HEK293 (cell line): Measurements from ENCODE around the gene ZCCHC24.

Experiments used
- GLI4 ChIP-seq: fragments of 450-650 bp; formaldehyde crosslinking; IDR thresholded peaks from 2 replicates; pipeline ENCODE4 v1.5.1; 2016; ENCODE audit warnings: missing biosample characterization, missing genetic modification characterization
- TRIM28 ChIP-seq: IDR thresholded peaks from 2 replicates; pipeline ENCODE4 v1.6.1; 2011; ENCODE audit warnings: low read length, control low read depth, borderline replicate concordance
- ZBTB48 ChIP-seq: fragments of 450-650 bp; formaldehyde crosslinking; IDR thresholded peaks from 2 replicates; pipeline ENCODE4 v1.5.1; 2016; ENCODE audit warnings: missing biosample characterization, missing genetic modification characterization
- ZNF24 ChIP-seq: fragments of 450-650 bp; formaldehyde crosslinking; IDR thresholded peaks from 2 replicates; pipeline ENCODE4 v1.5.1; 2016; ENCODE audit warnings: missing biosample characterization, missing genetic modification characterization
- ZNF248 ChIP-seq: fragments of 450-650 bp; formaldehyde crosslinking; IDR thresholded peaks from 2 replicates; pipeline ENCODE4 v1.5.1; 2017; ENCODE audit warnings: missing biosample characterization, missing genetic modification characterization
- ZNF266 ChIP-seq: fragments of 450-650 bp; formaldehyde crosslinking; IDR thresholded peaks from 2 replicates; pipeline ENCODE4 v1.5.1; 2016; ENCODE audit warnings: missing biosample characterization, missing genetic modification characterization, low read depth
- ZNF274 ChIP-seq, 2 experiments: fragments of 200-500 bp in 1 of 2; fragments of 450-650 bp in 1 of 2; sonication (Bioruptor generic) in 1 of 2; formaldehyde crosslinking in 1 of 2; IDR thresholded peaks; 2 replicates each; pipeline versions ENCODE4 v1.5.1 to v1.6.1; 2014 to 2016; ENCODE audit warnings: borderline replicate concordance in 1 of 2, inconsistent platforms in 1 of 2, low read length in 1 of 2, missing biosample characterization in 1 of 2, missing genetic modification characterization in 1 of 2
- ZNF747 ChIP-seq: fragments of 450-650 bp; formaldehyde crosslinking; IDR thresholded peaks from 2 replicates; pipeline ENCODE4 v1.5.1; 2016; ENCODE audit warnings: missing biosample characterization, missing genetic modification characterization
- TF ChIP-seq, protein P1 (sequence below): fragments of 450-650 bp; IDR thresholded peaks from 2 replicates; pipeline ENCODE4 v1.5.1; 2018; ENCODE audit warnings: missing biosample characterization, missing genetic modification characterization
- TF ChIP-seq, protein P2 (sequence below): fragments of 450-650 bp; formaldehyde crosslinking; IDR thresholded peaks from 2 replicates; pipeline ENCODE4 v1.5.1; 2016; ENCODE audit warnings: missing biosample characterization, missing genetic modification characterization

DNA sequence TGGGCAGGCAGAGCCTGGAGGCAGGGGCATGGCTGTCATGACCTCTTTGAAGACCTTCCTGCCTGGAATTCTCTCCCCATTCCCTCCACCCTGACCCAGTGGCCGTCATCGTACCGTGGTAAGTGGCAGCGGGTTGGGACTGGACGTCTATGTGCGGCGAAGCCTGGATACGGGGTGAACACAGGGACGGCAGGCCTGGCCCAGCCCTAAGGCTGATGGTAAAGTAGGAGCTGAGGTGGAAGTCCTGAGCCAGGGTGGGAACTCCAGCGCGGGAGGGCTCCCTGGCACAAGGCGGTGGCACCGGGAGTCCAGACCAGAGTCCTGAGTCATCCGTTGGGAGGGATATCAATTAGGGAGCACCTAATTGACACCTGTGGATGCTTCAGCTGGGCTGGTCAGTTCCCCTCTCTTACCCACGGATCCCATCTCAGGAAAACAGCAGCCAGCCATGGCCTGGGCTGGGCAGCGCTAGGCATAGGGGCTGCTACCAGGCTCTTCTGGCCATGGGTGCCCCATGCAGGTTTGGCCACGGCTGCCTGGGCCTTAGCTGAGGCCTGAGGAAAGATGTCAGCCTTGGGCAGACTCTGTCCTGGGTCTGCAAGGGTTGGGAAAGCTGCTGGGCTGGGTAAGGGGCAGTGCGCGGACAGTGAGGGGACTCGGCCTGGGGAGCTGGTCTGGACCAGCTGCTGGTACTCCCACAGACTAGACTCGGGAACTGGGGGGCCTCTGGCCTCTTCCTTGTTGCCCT is 94.8 kb downstream of the ZCCHC24 start:
- TF ChIP-seq, protein P1, sequence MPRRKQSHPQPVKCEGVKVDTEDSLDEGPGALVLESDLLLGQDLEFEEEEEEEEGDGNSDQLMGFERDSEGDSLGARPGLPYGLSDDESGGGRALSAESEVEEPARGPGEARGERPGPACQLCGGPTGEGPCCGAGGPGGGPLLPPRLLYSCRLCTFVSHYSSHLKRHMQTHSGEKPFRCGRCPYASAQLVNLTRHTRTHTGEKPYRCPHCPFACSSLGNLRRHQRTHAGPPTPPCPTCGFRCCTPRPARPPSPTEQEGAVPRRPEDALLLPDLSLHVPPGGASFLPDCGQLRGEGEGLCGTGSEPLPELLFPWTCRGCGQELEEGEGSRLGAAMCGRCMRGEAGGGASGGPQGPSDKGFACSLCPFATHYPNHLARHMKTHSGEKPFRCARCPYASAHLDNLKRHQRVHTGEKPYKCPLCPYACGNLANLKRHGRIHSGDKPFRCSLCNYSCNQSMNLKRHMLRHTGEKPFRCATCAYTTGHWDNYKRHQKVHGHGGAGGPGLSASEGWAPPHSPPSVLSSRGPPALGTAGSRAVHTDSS (tag by site-specific recombination) = no peak
- TF ChIP-seq, protein P2, sequence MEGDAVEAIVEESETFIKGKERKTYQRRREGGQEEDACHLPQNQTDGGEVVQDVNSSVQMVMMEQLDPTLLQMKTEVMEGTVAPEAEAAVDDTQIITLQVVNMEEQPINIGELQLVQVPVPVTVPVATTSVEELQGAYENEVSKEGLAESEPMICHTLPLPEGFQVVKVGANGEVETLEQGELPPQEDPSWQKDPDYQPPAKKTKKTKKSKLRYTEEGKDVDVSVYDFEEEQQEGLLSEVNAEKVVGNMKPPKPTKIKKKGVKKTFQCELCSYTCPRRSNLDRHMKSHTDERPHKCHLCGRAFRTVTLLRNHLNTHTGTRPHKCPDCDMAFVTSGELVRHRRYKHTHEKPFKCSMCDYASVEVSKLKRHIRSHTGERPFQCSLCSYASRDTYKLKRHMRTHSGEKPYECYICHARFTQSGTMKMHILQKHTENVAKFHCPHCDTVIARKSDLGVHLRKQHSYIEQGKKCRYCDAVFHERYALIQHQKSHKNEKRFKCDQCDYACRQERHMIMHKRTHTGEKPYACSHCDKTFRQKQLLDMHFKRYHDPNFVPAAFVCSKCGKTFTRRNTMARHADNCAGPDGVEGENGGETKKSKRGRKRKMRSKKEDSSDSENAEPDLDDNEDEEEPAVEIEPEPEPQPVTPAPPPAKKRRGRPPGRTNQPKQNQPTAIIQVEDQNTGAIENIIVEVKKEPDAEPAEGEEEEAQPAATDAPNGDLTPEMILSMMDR (tag by site-specific recombination) = no peak
- TF ChIP-seq ZNF248 (tag by site-specific recombination) = no peak
- no peak for TF ChIP-seq GLI4
- TF ChIP-seq ZBTB48 (tag by site-specific recombination) = no peak
- TF ChIP-seq TRIM28 = no peak
- TF ChIP-seq ZNF274 (IDR thresholded peaks at IDR 0.05; ENCODE audit: low read length) = no peak
- no peak for TF ChIP-seq ZNF274 (tag by site-specific recombination; IDR thresholded peaks at IDR 0.05; ENCODE audit: borderline replicate concordance)
- no peak for TF ChIP-seq ZNF24 (tag by site-specific recombination)
- no peak for TF ChIP-seq ZNF747 (tag by site-specific recombination)
- no peak for TF ChIP-seq ZNF266 (tag by site-specific recombination)
